Parathyroid adenoma (tissue), 2 donors: Measurements from ENCODE around the gene RAX2.

Experiments used
- H2AFZ ChIP-seq: fragments of 300-600 bp; sonication (generic); one replicate; pipeline ENCODE4 v1.7.0; 2017; ENCODE audit warnings: antibody characterized with exemption, mild to moderate bottlenecking
- H3K27ac ChIP-seq: fragments of 300-600 bp; sonication (generic); one replicate; pipeline ENCODE4 v1.7.0; 2017
- H3K27me3 ChIP-seq: fragments of 300-600 bp; sonication (generic); one replicate; pipeline ENCODE4 v1.7.0; 2017; ENCODE audit warnings: low read length; ENCODE audit not compliant: control insufficient read depth, insufficient read depth
- H3K36me3 ChIP-seq: fragments of 300-600 bp; sonication (generic); one replicate; pipeline ENCODE4 v1.7.0; 2017; ENCODE audit warnings: low read length; ENCODE audit not compliant: control insufficient read depth, insufficient read depth
- H3K4me1 ChIP-seq: fragments of 300-600 bp; sonication (generic); one replicate; pipeline ENCODE4 v1.7.0; 2017; ENCODE audit warnings: control low read depth
- H3K4me2 ChIP-seq: fragments of 300-600 bp; sonication (generic); one replicate; pipeline ENCODE4 v1.7.0; 2017; ENCODE audit warnings: low read length
- H3K4me3 ChIP-seq: fragments of 300-600 bp; sonication (generic); one replicate; pipeline ENCODE4 v1.7.0; 2017; ENCODE audit warnings: low read depth, low read length
- H3K79me2 ChIP-seq: fragments of 300-600 bp; sonication (generic); one replicate; pipeline ENCODE4 v1.7.0; 2017; ENCODE audit warnings: control low read depth
- H3K9ac ChIP-seq: fragments of 300-600 bp; sonication (generic); one replicate; pipeline ENCODE4 v1.7.0; 2017; ENCODE audit warnings: mild to moderate bottlenecking
- H3K9me3 ChIP-seq: fragments of 300-600 bp; sonication (generic); one replicate; pipeline ENCODE4 v1.7.0; 2017; ENCODE audit warnings: low read length; ENCODE audit not compliant: control insufficient read depth
- CTCF ChIP-seq: fragments of 300-600 bp; sonication (generic); IDR thresholded peaks from one replicate; pipeline ENCODE4 v1.7.0; 2017; ENCODE audit warnings: antibody characterized with exemption, mild to moderate bottlenecking
- donor health status: primary hyperparathyroidism.

Gene RAX2

GRCh38 chr19:3752492-3752891, 19.5 kb downstream of the RAX2 start:
- no peak for TF ChIP-seq CTCF
- no peaks in the 10 kb centered on the region for H3K36me3 ChIP-seq
- no peak overlapping the region for H2AFZ ChIP-seq
- H3K4me1 ChIP-seq, result no peaks in the 10 kb centered on the region
- H3K4me2 ChIP-seq, result no peak overlapping the region
- H3K27ac ChIP-seq, result no peak overlapping the region
- H3K27me3 ChIP-seq, result no peaks in the 10 kb centered on the region
- H3K9ac ChIP-seq, result no peak overlapping the region
- no peak overlapping the region for H3K4me3 ChIP-seq
- H3K79me2 ChIP-seq, result no peaks in the 10 kb centered on the region
- H3K9me3 ChIP-seq, result no peaks in the 10 kb centered on the region

GRCh38 chr19:3751236-3751635, 20.8 kb downstream of the RAX2 start:
- Histone ChIP-seq H3K79me2 (no peaks in the 10 kb centered on the region), H3K4me2 (no peak overlapping the region), H3K36me3 (no peaks in the 10 kb centered on the region), H3K9me3 (no peaks in the 10 kb centered on the region), H3K4me1 (no peaks in the 10 kb centered on the region), H3K9ac (no peak overlapping the region), H3K27ac (no peak overlapping the region), H3K4me3 (no peak overlapping the region), H3K27me3 (no peaks in the 10 kb centered on the region), H2AFZ (no peak overlapping the region)
- no peak for TF ChIP-seq CTCF

- Histone ChIP-seq H3K4me3 (no peak overlapping the region), H3K4me2 (no peak overlapping the region), H3K79me2 (no peaks in the 10 kb centered on the region), H3K4me1 (no peaks in the 10 kb centered on the region), H3K36me3 (no peaks in the 10 kb centered on the region), H3K27ac (no peak overlapping the region), H2AFZ (no peak overlapping the region), H3K9ac (no peak overlapping the region), H3K27me3 (no peaks in the 10 kb centered on the region), H3K9me3 (no peaks in the 10 kb centered on the region)
- no peak for TF ChIP-seq CTCF
Measured at GRCh38 chr19:3750211-3750610, 21.8 kb downstream of the RAX2 start.

GRCh38 chr19:3748965-3749364, 23.1 kb downstream of the RAX2 start:
- no peaks in the 10 kb centered on the region for H3K79me2 ChIP-seq
- no peaks in the 10 kb centered on the region for H3K4me1 ChIP-seq
- H3K27ac ChIP-seq, result no peak overlapping the region
- TF ChIP-seq CTCF, result no peak
- no peaks in the 10 kb centered on the region for H3K36me3 ChIP-seq
- H3K27me3 ChIP-seq, result no peaks in the 10 kb centered on the region
- H3K9ac ChIP-seq, result no peak overlapping the region
- H3K4me3 ChIP-seq, result no peak overlapping the region
- no peak overlapping the region for H2AFZ ChIP-seq
- no peak overlapping the region for H3K4me2 ChIP-seq
- no peaks in the 10 kb centered on the region for H3K9me3 ChIP-seq

- H3K36me3 ChIP-seq, result no peaks in the 10 kb centered on the region
- H3K4me2 ChIP-seq, result no peak overlapping the region
- TF ChIP-seq CTCF, result no peak
- no peak overlapping the region for H3K4me3 ChIP-seq
- no peaks in the 10 kb centered on the region for H3K9me3 ChIP-seq
- H3K9ac ChIP-seq, result no peak overlapping the region
- H3K79me2 ChIP-seq, result no peaks in the 10 kb centered on the region
- H3K27me3 ChIP-seq, result no peaks in the 10 kb centered on the region
- H3K27ac ChIP-seq, result no peak overlapping the region
- no peaks in the 10 kb centered on the region for H3K4me1 ChIP-seq
- no peak overlapping the region for H2AFZ ChIP-seq
Measured at GRCh38 chr19:3746371-3747056, 25.5 kb downstream of the RAX2 start.
